Left cardiac atrium (tissue), 4 donors: ENCODE data around the gene PSMB3. TPM values are rescaled to one million over a fixed set of nuclear protein-coding genes. Genes with fewer than 3 reads are reported as not detected.

Experiments
- ATAC-seq, 2 donors: fragments of 200-7000 bp; cut with Tn5 transposase; one replicate each; pipeline ENCODE4 v1.9.1; 2020; ENCODE audit warnings: mild to moderate bottlenecking in 2 of 2, moderate library complexity in 2 of 2
- DNase-seq: peaks from one replicate; pipeline ENCODE4 v3.0.0-alpha.2; 2020
- intact Hi-C, 2 donors: fragments of 100-400 bp; cut with DNase I; formaldehyde crosslinking; loops; one replicate each; pipeline versions ENCODE4 v1.14.1 to v1.15.1; 2022 to 2023
- long read RNA-seq: library from polyadenylated mRNA; unstranded; transcript quantifications from one replicate; pipeline ENCODE4 v2.0.0, GENCODE V29; 2021
- total RNA-seq, 2 donors: library from RNA; stranded (reverse); fragmentation: NEBNext Ultra II Directional; extraction: Animal tissue kit (Norgen Biotek cat#: 25700); gene quantifications; one replicate each; pipeline ENCODE4 v1.2.1, GENCODE V29; 2021
- donor health status: DM: no; HTN: yes; CAD: no.
- donor health status: DM: no; HTN: yes; CAD: no; lungs with severe emphysema.
- donor health status: DM: yes; HTN: yes; CAD: no.
- donor health status: Dilated cardiomyopathy.

Gene PSMB3
- total RNA-seq = 100 to 1,000 TPM; 139 to 163 TPM
- long read RNA-seq, transcript PSMB3-211 (6 exons, 773 nt) = major isoform, 16 of 16 reads
- long read RNA-seq, partial matches to known transcripts = 0 of 16 reads
- long read RNA-seq, other reads (novel, unspliced or antisense) = 0 of 16 reads

DNA sequence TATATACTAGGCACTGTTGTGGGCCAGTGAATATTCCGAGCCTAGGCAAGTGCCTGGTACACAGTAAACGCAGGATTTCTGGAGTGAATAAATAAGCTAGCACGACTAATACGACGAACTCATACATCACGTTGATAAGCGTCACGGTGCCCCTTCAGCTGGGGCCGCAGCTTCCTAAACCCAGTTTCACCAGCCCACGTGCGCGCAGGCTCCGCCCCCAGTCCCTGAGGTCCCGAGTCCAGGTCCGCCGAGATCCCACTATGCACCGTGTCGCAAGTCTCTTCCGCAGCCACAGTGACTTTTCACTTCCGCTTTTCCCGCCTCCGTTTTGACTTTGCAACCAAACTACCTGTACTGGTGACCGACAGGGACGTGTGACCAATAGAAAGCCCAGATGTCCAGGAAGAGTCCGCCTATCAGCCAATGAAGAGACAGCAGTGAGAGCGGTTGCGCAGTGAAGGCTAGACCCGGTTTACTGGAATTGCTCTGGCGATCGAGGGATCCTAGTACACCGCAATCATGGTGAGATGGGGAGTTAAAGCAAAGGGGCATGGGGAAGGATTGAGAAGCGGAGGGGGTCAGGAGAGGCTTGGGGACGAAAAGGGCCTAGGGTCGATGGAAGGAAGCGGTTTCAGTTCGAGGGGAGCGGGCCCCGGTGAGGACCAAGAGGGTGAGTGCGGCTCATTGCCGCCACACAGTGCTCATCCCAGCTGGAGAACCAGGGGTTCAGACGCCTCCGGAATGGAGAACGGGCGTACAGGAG, at the start of gene PSMB3:
TSS of gene PSMB3 (plus strand) at position 434 of the 763 bp plus-strand sequence. CDS start at position 520, 86 bp downstream.
- DNase-seq = peak; percentile 98
- intact Hi-C loops = loop anchor here in 1 of 2 donors (5.0 kb wide), 2 partner anchors 45 to 400 kb away; partner anchors contain the start of genes PIP4K2B and PLXDC1
- peak; percentile 77 to 85 for ATAC-seq

DNA sequence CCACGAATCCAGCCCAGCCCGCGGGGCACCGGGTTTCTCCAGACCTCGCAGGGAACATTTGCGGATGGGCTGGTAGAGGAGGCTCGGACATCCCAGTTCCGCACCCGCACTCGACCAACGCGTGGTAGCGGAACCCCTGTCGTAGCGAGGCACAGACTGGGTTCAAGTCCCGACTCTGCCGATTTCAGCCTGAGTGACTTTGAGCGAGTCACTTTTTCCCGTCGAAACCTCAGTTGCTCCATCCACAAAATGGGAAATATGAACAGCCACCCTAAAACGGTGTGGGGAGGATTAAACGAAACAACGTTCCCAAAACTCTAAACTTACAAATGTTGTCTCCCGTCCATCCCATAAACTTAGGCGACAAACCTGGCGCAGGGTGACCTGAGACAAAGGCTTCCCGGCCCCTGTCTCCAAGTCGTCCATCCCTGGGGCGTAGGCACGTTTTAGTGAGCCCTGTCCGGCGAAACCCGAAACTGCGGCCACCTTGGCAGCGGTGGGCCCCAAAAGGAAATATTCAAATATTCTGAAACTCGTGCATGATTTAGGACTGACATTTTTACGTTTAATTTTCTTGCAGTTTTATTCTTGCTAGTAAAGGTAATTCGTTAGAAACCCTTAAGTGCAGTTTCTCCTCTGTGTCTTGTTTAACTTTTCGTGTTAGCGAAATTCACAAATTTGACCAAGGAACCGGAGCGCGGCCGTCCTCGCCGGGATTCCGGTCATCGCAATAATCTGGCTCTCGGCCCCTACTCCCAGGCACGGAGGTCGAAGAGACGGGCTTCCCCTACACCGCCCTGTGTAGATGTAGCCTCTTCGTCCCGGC, 49.4 kb upstream of the PSMB3 start:
- DNase-seq (no peak), ATAC-seq (peak in 1 of 2 donors; percentile 0)
- intact Hi-C loops = loop anchor here in 1 of 2 donors (5.0 kb wide), 1 partner anchor 44 kb away; the partner anchor contains the start of gene PCGF2

DNA sequence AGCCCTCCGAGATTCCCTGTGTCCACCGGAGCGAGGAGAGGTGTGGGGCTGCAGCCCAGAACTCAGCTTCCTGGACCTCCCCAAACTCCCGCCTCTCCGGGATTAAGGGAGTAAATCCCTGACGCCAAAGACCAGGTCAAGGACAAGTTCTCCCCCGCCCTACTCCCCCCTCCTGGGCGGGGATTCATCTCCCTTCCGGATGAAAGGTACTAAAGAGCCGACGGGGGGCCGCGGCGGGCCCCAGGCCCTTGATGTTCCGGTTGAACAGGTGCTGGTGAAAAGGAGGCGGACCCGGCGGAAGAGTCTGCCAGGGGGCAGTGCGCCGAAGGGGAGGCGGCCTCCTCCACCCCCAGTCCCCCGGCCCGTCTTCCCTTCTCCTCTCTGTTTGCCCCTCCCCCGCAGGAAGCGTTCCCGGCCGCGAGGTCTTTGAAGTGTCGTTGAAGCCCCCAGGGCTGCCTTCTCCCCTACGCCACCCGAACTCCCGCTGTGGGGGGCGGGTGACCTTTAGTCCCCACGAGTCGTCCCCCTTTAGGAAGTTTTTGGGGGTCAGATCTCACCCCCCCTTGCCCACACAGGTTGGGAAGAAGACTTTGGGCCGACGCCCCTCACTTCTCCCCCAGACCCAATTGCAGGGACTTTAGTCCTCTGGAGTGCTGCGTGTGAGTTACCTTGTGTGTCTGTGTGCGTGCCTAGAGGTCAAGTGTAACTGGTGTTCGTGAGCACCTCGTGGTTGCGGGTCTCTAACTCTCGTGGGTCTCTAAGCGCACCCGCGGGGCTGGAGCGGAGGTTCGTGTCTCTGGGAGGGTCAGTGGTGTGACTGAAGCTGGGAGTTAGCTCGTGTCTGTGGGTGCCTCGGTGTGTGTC, 48.6 kb upstream of the PSMB3 start:
- DNase-seq (peak; percentile 83), ATAC-seq (peak; percentile 38 to 54)
- intact Hi-C loops = loop anchor here in 1 of 2 donors (5.0 kb wide), 1 partner anchor 43 kb away; the partner anchor contains the start of gene PCGF2

DNA sequence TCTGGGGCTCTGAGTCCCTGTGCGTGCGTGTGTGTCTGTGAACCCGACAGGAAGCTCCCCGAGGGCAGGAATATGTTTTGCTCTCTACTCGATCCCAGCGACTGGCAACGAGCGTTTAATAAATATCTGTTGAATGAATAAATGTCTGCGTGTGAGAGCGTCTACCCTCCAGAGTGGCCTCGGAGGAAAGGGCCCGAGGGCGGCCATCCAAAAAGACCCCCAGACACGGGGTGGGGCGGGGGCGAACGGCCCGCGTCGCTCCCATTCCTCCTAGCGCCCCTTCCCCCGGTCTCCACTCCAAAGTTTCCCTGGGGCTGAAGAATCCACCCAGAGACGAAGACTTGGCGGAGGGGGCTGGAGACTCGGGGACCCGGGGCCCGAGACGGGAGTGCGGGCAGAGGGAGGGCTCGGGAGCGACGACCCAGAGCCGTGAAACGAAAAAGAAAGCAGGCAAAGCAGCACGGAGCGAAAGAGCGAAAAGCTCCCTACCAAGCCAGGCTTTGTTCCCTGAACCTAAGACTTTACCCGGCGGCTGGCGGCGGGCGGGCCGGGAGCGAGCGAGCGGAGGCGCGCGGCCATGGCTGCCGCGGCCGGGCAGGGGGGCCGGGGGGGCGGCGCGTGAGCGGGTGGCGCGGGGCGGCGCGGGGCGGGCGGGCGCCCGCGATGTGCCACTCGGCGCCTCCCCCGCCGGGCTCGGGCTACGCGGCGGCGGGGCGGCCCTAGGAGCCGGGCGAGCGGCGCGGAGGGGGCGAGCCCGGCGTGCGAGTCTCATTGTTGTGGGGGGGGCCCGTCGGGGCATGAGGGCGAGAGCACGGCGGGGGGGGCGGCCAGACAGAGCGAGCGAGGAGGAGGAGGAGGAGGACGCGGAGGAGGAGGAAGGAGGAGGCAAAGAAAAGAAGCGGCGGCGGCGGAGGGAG, 47.7 kb upstream of the PSMB3 start, which contains the start of gene MLLT6:
TSS of gene MLLT6 (plus strand) at position 668 of the 917 bp plus-strand sequence. CDS start 360 bp downstream, outside the sequence.
- ATAC-seq (peak; percentile 40 to 60), DNase-seq (peak; percentile 83)
- intact Hi-C loops = loop anchor here in 1 of 2 donors (5.0 kb wide), 1 partner anchor 42 kb away; the partner anchor contains the start of gene PCGF2

DNA sequence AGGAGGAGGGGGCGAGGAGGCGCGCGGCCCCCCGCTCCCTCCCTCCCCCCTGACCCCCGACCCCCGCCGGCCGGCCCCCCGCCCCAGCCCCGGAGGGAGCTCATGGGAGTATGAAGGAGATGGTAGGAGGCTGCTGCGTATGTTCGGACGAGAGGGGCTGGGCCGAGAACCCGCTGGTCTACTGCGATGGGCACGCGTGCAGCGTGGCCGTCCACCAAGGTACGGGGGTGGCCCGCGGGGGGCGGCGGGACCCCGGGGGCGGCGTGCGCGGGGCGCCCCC, 47.1 kb upstream of the PSMB3 start:
- intact Hi-C loops = no loop called here
- DNase-seq (no peak), ATAC-seq (no peak)

DNA sequence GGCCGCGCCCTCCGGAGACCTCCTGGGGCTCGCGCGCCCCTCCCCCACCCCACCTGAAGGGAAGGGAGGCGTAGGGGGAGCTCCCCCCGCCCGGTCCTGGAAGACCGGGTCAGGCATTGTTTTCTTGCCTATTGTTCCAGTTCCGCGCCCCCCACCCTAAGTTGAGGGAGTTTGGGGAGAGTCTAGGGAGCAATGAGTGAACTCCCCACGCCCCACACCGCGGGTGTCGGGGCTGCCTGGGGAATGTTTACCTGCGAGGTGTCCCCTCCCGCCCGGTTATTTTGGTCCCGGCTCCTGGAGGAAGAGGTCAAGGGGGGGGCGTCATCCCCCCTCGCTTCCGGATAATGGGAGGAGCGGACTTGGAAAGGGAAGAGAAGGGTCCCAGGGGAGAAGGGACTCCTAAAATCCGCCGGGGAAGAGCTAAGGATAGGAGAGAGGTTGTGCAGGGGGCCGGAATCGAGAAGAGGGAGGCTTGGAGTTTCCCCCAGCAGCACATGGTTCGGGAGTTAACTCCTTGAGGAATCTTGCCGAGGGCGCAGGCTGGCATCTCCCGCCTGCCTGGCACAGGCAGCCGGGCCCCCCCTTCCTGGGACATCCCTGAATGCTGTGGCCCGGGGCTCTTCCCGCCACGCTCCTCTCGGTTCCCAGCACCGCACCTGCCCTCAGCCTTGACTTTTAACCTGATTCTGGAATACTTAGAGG, 46.6 kb upstream of the PSMB3 start:
- peak; percentile 72 for DNase-seq
- intact Hi-C loops = no loop called here
- no peak for ATAC-seq

DNA sequence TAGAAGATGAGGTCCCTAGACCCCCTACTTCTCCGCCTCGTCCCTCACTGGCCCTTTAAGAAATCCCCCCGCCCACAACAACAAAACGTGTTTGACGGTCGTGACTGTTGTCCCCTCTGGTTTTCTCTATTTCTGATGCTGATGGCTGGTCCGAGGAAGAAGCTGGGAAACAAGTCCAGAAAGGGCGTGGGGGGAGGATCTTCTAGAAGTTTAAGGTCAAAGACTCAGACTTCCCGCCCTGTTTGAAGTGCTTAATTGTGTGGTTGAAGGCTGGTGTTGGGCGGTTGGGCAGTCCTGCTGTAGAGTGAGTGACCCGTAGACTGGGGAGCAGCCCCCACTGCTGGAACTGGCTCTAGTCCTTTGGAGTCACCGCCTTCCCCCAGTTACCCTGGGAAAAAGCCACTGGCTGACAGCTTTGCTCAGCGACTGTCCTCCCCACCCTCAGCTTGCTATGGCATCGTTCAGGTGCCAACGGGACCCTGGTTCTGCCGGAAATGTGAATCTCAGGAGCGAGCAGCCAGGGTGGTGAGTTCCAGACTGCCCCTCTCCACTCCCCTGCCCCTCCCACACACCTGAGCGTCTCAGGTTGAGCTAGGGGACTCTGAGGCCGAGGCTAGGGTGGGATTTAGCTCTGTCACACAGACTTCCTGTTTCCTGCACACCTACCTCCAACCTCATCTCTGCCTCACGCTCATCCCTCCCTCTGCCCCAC, 45.9 kb upstream of the PSMB3 start:
- intact Hi-C loops = no loop called here
- ATAC-seq (no peak), DNase-seq (peak; percentile 51)

DNA sequence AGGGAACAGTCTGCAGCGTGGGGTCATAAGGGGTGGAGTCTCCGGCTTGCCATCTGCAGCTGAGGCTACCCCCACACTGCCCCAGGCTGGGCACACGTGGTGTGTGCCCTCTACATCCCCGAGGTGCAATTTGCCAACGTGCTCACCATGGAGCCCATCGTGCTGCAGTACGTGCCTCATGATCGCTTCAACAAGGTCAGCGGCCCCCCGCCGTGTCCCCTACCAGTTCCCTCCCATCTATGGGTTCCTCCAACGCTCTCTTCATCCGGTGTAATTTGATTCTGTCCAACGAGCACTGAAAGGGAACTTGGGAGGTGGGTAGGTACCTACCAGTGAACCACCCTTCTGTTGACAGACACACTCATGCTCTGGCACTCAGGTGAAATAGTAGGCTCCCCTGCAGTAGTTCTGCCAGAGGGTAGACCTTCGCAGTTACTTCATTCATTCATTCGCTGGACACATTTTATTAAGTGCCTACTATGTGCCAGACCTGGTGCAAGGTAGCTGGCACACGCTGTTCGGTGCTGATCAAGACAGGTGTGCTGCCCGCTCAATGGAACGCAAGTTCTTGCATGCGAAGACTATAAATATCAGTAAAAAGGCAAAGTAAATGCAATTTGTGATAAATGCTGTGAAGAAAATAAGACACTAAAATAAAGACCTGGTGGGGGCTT, 44.7 kb upstream of the PSMB3 start:
- intact Hi-C loops = no loop called here
- ATAC-seq (no peak), DNase-seq (no peak)

DNA sequence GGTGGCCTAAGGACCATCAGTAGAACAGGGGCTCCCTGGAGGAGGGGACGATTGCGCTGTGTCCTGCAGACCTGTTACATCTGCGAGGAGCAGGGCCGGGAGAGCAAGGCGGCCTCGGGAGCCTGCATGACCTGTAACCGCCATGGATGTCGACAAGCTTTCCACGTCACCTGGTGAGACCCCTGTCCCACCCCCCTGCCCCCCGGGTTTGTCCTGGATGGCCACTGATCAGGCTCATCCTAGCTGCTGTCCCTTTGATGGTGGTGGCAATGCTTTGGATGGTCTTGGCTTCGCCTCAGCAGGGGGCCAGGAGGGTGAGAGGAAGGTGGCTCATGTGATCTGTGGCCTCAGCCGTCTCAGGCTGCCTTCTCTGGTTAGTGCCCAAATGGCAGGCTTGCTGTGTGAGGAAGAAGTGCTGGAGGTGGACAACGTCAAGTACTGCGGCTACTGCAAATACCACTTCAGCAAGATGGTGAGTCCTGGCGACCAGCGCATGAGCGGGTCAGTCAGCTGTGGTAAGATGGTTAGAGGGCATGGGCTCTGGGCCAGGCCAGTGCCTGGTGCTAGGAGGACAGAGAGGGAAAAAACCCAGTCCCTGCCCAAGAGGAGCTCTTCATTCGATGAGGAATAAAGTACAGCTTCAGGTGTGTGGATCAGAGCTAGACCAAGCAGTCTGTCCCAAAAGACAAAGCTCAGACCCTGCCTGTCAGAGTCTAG, 43.3 kb upstream of the PSMB3 start:
- DNase-seq (no peak), ATAC-seq (no peak)
- intact Hi-C loops = no loop called here

DNA sequence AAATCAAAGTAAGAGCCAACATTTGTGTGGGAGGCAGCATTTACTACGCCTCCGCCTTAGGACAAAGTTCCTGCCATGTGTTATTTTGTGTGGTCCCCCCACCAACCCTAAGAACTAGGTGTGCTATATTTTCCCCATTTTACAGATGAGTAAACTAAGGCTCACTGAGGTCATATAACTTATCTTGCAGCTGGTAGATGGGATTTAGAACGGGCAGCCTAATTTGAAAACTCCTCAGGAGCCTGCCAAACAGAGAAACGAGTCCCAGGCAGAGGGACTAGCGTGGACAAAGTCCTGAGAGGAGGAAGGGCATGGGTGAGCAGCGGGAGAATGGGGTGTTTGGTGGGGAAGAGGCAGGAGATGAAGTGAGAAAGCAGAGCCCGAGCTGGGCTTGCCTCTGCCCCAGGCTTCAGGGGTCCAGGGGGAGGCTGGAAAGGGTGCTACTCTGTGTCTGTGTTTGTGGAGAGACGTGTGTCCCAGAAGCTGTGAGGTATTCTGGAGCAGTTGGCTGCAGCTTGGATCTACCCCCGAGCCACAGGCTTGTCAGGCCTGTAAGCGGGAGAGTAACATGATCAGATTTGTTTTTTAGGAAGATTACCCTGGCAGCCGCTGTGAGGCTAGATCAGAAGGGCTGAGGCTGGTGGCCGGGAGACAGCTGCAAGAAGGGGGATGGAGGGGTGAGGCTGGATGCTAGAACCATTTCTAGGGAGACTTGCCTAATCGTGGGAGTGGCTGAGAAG, 42.5 kb upstream of the PSMB3 start:
- DNase-seq (no peak), ATAC-seq (no peak)
- intact Hi-C loops = no loop called here

DNA sequence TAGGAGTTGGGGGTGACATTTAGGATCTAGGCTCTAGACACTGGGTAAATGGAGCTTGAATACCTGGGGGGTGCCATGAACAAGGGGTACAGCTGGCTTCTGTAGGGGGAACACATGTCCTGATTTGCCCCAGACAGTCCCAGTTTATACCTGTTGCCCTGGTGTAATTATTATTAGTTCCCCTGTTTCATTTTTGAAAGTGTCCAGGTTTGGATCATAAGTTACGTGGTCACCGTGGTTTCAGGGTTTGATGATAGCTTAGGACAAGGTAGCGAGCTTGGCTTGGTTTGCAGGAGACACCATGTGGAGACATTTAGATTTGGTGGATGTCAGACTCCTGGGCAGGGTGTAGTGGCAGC, 42.0 kb upstream of the PSMB3 start:
- DNase-seq = no peak
- intact Hi-C loops = no loop called here
- ATAC-seq = no peak

DNA sequence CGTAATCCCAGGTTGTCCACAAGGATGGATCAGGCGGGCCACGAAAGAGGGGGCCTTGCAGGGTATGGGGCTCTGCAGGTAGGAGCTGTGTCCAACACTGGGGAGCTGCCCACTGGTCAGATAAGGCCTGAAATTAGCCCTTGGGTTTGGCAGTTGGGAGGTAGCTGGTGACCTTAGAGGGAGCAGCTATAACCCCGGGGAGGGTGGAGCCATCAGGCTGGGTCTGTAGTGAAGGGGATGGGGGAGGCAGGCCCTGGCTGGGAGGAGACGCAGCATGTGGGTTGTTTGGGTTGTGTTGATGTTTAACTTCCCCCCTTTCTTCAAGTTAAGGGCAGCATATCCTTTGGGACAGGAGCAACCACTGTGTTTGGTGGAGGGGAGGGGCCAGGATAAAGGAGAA, 41.6 kb upstream of the PSMB3 start:
- ATAC-seq = no peak
- no peak for DNase-seq
- intact Hi-C loops = no loop called here

DNA sequence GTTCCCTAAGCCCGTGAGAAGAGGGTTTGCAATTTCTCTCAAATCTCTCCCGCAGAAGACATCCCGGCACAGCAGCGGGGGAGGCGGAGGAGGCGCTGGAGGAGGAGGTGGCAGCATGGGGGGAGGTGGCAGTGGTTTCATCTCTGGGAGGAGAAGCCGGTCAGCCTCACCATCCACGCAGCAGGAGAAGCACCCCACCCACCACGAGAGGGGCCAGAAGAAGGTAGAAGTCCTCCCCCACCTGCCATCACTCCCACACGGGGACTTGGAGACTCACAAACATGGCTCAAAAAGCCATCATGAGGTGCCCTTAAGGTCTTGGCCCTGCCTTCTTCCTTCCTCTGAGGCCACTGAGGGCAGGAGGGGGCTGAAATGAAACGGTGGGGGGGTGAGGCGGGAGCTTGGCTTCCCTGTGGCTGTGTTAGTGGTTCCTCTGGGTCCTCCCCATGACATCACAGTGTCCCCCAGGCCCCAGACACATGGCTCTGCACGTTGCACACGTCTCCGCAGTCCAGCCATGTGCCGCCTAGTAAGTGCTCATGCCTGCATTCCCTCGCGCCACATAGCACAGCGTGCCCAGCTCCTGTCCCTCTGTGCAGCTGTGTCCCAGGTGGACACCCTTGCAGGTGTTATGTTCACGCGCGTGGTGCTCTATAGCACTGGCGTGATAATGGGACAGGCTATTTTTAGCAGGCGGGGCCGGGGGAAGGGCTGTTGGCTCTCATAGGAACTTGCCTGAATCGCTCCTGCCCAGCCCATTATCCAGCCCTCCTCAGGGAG, 40.6 kb upstream of the PSMB3 start:
- DNase-seq (peak; percentile 58), ATAC-seq (peak; percentile 39 to 49)
- intact Hi-C loops = no loop called here

DNA sequence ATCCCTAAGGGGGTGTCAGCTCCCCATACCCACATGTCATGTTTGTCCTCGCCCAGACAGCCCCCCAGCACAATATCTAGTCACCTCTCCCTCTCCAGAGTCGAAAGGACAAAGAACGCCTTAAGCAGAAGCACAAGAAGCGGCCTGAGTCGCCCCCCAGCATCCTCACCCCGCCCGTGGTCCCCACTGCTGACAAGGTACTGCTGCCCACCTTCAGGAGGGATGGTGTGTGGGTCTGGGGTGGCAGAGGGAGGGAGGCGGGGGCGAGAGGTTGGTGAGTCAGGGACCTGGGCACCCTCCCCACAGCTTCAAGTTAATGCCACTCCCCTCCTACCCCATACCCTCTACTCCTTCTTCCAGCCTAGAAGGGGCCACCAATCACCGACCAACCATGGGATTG, 39.9 kb upstream of the PSMB3 start:
- DNase-seq (no peak), ATAC-seq (no peak)
- intact Hi-C loops = no loop called here
